ENCODE measurements around the gene GABRG3. TPM values are rescaled to one million over a fixed set of nuclear protein-coding genes. Genes with fewer than 3 reads are reported as not detected.

GABRG3 gene
- total and polyA plus RNA-seq, 2 of the 4 experiments (the other 2 are of a cell fraction): not detected

DNA sequence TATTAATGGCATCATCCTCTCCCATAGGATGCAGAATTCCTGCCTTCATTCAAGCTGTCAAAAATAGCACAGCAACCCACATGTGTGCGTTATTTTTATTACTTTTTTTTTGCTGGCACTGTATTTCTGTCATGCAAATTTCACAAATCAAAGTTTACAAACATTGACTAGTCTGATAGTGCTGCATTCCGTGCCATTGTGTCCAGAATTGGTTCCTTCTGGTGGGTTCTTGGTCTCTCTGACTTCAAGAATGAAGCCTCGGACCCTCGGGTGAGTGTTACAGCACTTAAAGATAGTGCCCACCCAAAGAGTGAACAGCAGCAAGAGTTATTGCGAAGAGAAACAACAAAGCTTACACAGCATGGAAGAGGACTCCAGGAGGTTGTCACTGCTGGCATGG is 490.2 kb downstream of the GABRG3 start:
- H3K9me3 ChIP-seq (ENCODE audit: control insufficient read depth, insufficient read depth, low read length): peaks cover 28% of the 10 kb centered on the region
- no peaks in the 10 kb centered on the region for H3K79me1 ChIP-seq (ENCODE audit: low read depth in 1 of 2, low read length in 2 of 2)
- H3K23ac ChIP-seq (ENCODE audit: low read depth, low read length): no peak overlapping the region

More for the DNA sequence above, 490.2 kb downstream of the GABRG3 start:
- ATAC-seq (ENCODE audit: low read depth): no peak
- in situ Hi-C loops (cut with MboI; ENCODE audit: low sequenced_read_pairs) (no loop called here), intact Hi-C loops (cut with micrococcal nuclease) (no loop called here), dilution Hi-C loops (cut with HindIII; ENCODE audit: low sequenced_read_pairs, unreplicated experiment) (no loop called here)
- ChIA-PET CTCF (no interaction called here), POLR2A (ENCODE audit: unreplicated experiment) (no interaction called here)
- no peaks in the 10 kb centered on the region for H3K4me1 ChIP-seq (ENCODE audit: control insufficient read depth, insufficient read depth, low read length)
- no peak overlapping the region for H4K5ac ChIP-seq (ENCODE audit: low read depth, low read length)
- H3K9ac ChIP-seq (ENCODE audit: low read depth, low read length): no peak overlapping the region
- no peak overlapping the region for H3K4ac ChIP-seq (ENCODE audit: low read depth, low read length)
- no peak overlapping the region for H3K14ac ChIP-seq (replicated peaks; ENCODE audit: low read depth, low read length)
- H3K18ac ChIP-seq (ENCODE audit: low read depth, low read length): no peak overlapping the region
- H2AFZ ChIP-seq (replicated peaks; ENCODE audit: low read length, poor library complexity): no peak overlapping the region
- H2AK9ac ChIP-seq (replicated peaks; ENCODE audit: low read depth, low read length, poor library complexity): no peak overlapping the region
- no CpG with 5 or more reads among the region's 5 CpGs for WGBS, 2 experiments (ENCODE audit: extremely low coverage in 2 of 2, insufficient read length in 1 of 2)
- no peak overlapping the region for H3K4me3 ChIP-seq (ENCODE audit: insufficient read depth, low read depth, low read length)
- TF ChIP-seq MXI1 (IDR thresholded peaks at IDR 0.05; ENCODE audit: borderline replicate concordance, low read depth, low read length) (no peak), SMC3 (IDR thresholded peaks at IDR 0.05; ENCODE audit: low read depth, low read length) (no peak), MAZ (IDR thresholded peaks at IDR 0.05; ENCODE audit: borderline replicate concordance, low read depth, low read length) (no peak), BHLHE40 (IDR thresholded peaks at IDR 0.05; ENCODE audit: low read depth, low read length) (no peak), RCOR1 (IDR thresholded peaks at IDR 0.05; ENCODE audit: insufficient replicate concordance, low read length) (no peak), CEBPB (IDR thresholded peaks at IDR 0.05; ENCODE audit: low read depth, low read length) (no peak), FOS (IDR thresholded peaks at IDR 0.05; ENCODE audit: low read depth, low read length) (no peak), NFE2L2 (IDR thresholded peaks at IDR 0.05; ENCODE audit: low read depth, low read length) (no peak), RFX5 (IDR thresholded peaks at IDR 0.05; ENCODE audit: low read depth, low read length) (no peak), POLR2A (IDR thresholded peaks at IDR 0.05; ENCODE audit: low read depth, low read length) (no peak), MAFK (IDR thresholded peaks at IDR 0.05; ENCODE audit: low read depth, low read length) (no peak), CHD1 (IDR thresholded peaks at IDR 0.05; ENCODE audit: low read depth, low read length) (no peak), RAD21 (IDR thresholded peaks at IDR 0.05; ENCODE audit: low read length) (no peak)
- TF ChIP-seq, protein P1, sequence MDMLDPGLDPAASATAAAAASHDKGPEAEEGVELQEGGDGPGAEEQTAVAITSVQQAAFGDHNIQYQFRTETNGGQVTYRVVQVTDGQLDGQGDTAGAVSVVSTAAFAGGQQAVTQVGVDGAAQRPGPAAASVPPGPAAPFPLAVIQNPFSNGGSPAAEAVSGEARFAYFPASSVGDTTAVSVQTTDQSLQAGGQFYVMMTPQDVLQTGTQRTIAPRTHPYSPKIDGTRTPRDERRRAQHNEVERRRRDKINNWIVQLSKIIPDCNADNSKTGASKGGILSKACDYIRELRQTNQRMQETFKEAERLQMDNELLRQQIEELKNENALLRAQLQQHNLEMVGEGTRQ (IDR thresholded peaks at IDR 0.05; ENCODE audit: low read depth, low read length): no peak
- TF ChIP-seq, protein P2, sequence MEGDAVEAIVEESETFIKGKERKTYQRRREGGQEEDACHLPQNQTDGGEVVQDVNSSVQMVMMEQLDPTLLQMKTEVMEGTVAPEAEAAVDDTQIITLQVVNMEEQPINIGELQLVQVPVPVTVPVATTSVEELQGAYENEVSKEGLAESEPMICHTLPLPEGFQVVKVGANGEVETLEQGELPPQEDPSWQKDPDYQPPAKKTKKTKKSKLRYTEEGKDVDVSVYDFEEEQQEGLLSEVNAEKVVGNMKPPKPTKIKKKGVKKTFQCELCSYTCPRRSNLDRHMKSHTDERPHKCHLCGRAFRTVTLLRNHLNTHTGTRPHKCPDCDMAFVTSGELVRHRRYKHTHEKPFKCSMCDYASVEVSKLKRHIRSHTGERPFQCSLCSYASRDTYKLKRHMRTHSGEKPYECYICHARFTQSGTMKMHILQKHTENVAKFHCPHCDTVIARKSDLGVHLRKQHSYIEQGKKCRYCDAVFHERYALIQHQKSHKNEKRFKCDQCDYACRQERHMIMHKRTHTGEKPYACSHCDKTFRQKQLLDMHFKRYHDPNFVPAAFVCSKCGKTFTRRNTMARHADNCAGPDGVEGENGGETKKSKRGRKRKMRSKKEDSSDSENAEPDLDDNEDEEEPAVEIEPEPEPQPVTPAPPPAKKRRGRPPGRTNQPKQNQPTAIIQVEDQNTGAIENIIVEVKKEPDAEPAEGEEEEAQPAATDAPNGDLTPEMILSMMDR (conservative IDR thresholded peaks at IDR 0.05; ENCODE audit: low read depth, low read length): no peak
- TF ChIP-seq, protein P3, sequence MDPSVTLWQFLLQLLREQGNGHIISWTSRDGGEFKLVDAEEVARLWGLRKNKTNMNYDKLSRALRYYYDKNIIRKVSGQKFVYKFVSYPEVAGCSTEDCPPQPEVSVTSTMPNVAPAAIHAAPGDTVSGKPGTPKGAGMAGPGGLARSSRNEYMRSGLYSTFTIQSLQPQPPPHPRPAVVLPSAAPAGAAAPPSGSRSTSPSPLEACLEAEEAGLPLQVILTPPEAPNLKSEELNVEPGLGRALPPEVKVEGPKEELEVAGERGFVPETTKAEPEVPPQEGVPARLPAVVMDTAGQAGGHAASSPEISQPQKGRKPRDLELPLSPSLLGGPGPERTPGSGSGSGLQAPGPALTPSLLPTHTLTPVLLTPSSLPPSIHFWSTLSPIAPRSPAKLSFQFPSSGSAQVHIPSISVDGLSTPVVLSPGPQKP (IDR thresholded peaks at IDR 0.05; ENCODE audit: borderline replicate concordance, low read depth, low read length): no peak
- no peak overlapping the region for H3K27ac ChIP-seq (ENCODE audit: insufficient read depth, low read length)
- no peak overlapping the region for H3K4me2 ChIP-seq (ENCODE audit: low read depth, low read length)
- no peak overlapping the region for H4K91ac ChIP-seq (ENCODE audit: insufficient read depth, low read depth, low read length)
- H2BK20ac ChIP-seq (ENCODE audit: low read depth, low read length): no peak overlapping the region
- no peaks in the 10 kb centered on the region for H4K20me1 ChIP-seq (ENCODE audit: insufficient read depth, low read length)
- no peak overlapping the region for H4K8ac ChIP-seq (ENCODE audit: low read depth in 2 of 2, low read length in 2 of 2)
- H3K27me3 ChIP-seq (ENCODE audit: control insufficient read depth, insufficient read depth, low read length): no peaks in the 10 kb centered on the region
- no peak overlapping the region for H2BK5ac ChIP-seq (ENCODE audit: low read depth, low read length, poor library complexity, severe bottlenecking)
- no peak for DNase-seq
- no TSS peak for BruUV-seq (replicated peaks)
- no peaks in the 10 kb centered on the region for H3K9me1 ChIP-seq (ENCODE audit: insufficient read depth, low read length)
- no peaks in the 10 kb centered on the region for H3K36me3 ChIP-seq (ENCODE audit: control insufficient read depth, insufficient read depth, low read length)
- no peak overlapping the region for H2BK15ac ChIP-seq (ENCODE audit: low read depth, low read length)
- no peak overlapping the region for H2AK5ac ChIP-seq (ENCODE audit: low read depth, low read length)
- no peak overlapping the region for H2BK120ac ChIP-seq (ENCODE audit: low read depth, low read length)
- no peak overlapping the region for H3K56ac ChIP-seq (ENCODE audit: extremely low read depth, insufficient read depth, low read length)

All from IMR-90 (cell line).